ENCODE data around the gene CCKAR.

Gene CCKAR

DNA sequence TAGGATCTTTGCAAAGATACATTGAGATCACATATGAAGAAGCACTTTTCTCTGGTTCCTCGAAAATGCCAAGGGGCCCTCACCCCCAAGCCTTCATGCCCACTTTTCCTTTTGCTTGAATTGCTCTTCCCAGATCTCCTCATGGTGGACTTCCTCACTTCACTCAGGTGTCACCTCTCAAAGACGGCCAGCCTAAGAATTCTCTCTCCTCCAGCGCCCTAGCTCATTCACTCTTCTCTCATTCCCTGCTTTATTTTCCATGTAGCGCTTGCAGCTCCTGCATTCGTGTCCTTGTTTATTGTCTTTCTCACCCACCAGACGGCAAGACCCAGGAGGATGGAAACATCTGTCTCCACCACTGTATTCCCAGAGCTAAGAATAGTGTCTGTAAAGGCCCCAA lies 32.9 kb downstream of the CCKAR start:
- Histone ChIP-seq H3K9me3 (ENCODE audit: control insufficient read depth, insufficient read depth, low read depth, low read length) (peaks cover 5% of the 10 kb centered on the region; the same call in 1 of the 2 replicates), H3K4me3 (ENCODE audit: low read depth, low read length) (no peak overlapping the region), H3K36me3 (ENCODE audit: control insufficient read depth, insufficient read depth, low read length) (no peaks in the 10 kb centered on the region), H3K9ac (ENCODE audit: low read length) (no peak overlapping the region), H3K4me1 (ENCODE audit: control insufficient read depth, insufficient read depth, low read length) (peaks cover 5% of the 10 kb centered on the region; the same call in 1 of the 2 replicates), H3K27me3 (ENCODE audit: control insufficient read depth, insufficient read depth, low read length) (no peaks in the 10 kb centered on the region), H3K27ac (ENCODE audit: low read depth, low read length) (no peak overlapping the region)

DNA sequence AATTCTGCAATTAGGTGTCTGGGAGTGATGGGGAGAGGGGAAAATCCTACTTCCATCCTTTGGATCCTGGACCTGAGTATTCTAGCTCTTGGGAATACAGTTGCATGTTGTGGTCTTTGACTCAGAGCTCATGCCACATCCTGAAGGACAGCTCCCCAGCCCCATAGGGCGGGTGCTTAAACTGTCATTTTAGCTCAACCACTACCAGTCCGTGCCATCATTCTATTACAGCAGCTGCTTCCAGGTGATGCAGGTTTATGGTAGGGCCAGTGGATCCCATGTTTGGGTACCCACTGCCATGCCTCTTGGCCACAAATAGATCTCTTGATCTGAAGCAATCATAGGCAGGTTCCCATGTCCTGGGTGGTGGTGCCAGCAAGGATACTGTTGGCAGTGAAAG lies 34.7 kb downstream of the CCKAR start:
- Histone ChIP-seq H3K36me3 (ENCODE audit: control insufficient read depth, insufficient read depth, low read length) (no peaks in the 10 kb centered on the region), H3K4me1 (ENCODE audit: control insufficient read depth, insufficient read depth, low read length) (peaks cover 7% of the 10 kb centered on the region; the same call in 1 of the 2 replicates), H3K9me3 (ENCODE audit: control insufficient read depth, insufficient read depth, low read depth, low read length) (peaks cover 5% of the 10 kb centered on the region; the same call in 1 of the 2 replicates), H3K9ac (ENCODE audit: low read length) (no peak overlapping the region), H3K27me3 (ENCODE audit: control insufficient read depth, insufficient read depth, low read length) (no peaks in the 10 kb centered on the region), H3K4me3 (ENCODE audit: low read depth, low read length) (no peak overlapping the region), H3K27ac (ENCODE audit: low read depth, low read length) (no peak overlapping the region)

DNA sequence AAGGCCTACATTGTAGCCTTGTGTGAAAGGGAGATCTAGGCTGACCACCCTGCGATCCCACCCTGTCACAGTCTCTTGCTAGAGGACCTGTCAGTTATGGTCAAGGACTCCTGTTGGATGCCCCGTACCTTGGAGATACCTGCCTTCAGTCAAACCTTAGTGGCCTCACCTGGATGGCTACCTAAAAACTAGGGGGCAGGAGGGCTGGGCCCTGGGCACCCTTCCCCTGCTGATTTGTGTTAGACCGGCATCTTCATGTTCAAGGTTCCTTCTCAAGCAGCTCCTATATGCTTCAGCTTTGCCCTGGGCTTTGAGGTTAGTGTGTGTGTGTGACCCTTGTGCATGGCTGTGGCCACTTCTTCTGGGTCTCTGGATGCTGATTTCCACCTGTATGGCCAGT lies 35.3 kb downstream of the CCKAR start:
- no peaks in the 10 kb centered on the region for H3K27me3 ChIP-seq (ENCODE audit: control insufficient read depth, insufficient read depth, low read length)
- H3K27ac ChIP-seq (ENCODE audit: low read depth, low read length): no peak overlapping the region
- H3K4me1 ChIP-seq (ENCODE audit: control insufficient read depth, insufficient read depth, low read length): peaks cover 7% of the 10 kb centered on the region; the same call in 1 of the 2 replicates

DNA sequence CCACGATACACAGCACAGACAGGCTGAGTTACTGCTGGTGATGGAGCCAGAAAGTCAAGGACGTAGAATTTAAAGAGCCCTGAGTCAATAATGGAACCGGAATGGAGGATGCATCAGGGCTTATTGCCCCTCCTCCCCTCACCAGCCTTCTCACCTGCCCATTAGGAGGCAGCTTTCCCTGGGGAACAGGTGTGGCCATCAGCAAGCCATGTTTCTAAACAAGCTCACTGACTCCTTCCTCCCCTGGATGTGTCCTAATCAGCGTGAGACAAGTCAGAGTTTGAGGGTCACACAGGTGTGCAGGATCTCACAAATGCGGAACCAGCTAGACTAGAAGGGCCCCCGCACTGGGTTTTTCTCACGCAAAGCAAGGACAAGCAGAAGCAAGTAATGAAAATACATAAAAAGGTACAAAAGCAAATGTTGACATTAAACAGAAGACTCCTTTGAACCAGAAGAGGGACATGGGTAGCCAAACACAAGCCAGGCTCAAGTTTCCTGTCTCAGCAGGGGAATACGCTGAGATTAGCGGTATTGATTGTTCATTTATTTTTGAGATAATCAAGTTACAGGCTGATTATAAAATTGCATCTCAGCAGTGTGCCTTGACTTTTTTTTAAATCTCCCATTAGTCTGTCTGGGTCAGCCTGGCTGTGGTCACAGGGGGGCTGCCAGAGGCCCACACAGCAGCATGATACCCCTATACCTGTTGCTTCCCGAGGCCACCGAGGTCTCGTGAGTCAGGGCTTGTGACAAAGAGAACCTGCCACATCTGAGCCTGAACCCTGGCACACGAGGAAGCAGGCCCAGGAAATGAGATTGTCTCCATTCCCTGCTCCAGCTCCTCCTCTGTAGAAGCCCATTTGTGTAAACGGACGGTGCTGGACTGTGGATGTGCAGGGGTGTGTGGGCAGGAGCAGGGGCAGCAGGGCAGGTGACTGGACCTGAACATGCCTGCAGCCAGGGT lies 37.4 kb downstream of the CCKAR start:
- no peak overlapping the region for H3K9ac ChIP-seq (ENCODE audit: low read length)
- H3K27me3 ChIP-seq (ENCODE audit: control insufficient read depth, insufficient read depth, low read length): no peaks in the 10 kb centered on the region
- H3K4me1 ChIP-seq (ENCODE audit: control insufficient read depth, insufficient read depth, low read length): peaks cover 7% of the 10 kb centered on the region; the same call in 1 of the 2 replicates
- no peak overlapping the region for H3K27ac ChIP-seq (ENCODE audit: low read depth, low read length)
- no peaks in the 10 kb centered on the region for H3K36me3 ChIP-seq (ENCODE audit: control insufficient read depth, insufficient read depth, low read length)
- peaks cover 5% of the 10 kb centered on the region; the same call in 1 of the 2 replicates for H3K9me3 ChIP-seq (ENCODE audit: control insufficient read depth, insufficient read depth, low read depth, low read length)
- no peak overlapping the region for H3K4me3 ChIP-seq (ENCODE audit: low read depth, low read length)

More for the DNA sequence above, 35.3 kb downstream of the CCKAR start:
- peaks cover 5% of the 10 kb centered on the region; the same call in 1 of the 2 replicates for H3K9me3 ChIP-seq (ENCODE audit: control insufficient read depth, insufficient read depth, low read depth, low read length)
- H3K9ac ChIP-seq (ENCODE audit: low read length): no peak overlapping the region
- H3K4me3 ChIP-seq (ENCODE audit: low read depth, low read length): no peak overlapping the region
- H3K36me3 ChIP-seq (ENCODE audit: control insufficient read depth, insufficient read depth, low read length): no peaks in the 10 kb centered on the region

DNA sequence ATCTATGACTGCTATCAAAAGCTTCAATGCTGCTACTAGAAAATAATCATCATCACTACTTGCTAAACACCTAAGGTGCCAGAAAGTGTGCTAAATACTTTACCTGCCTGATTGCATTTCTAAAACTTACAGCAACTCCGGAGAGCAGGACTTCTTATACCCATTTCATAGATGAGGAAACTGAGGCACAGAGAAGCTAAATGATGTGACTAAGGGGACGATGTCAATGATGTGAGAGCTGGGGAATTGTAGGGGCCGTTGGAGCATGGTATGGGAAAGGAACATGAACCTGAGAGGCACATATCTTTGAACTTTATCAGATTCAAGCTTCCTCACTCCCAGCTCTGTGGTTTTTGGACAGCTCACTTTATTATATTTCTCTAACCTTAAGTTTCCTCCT lies 38.7 kb downstream of the CCKAR start:
- H3K9ac ChIP-seq (ENCODE audit: low read length): no peak overlapping the region
- no peaks in the 10 kb centered on the region for H3K27me3 ChIP-seq (ENCODE audit: control insufficient read depth, insufficient read depth, low read length)
- H3K4me3 ChIP-seq (ENCODE audit: low read depth, low read length): no peak overlapping the region
- H3K9me3 ChIP-seq (ENCODE audit: control insufficient read depth, insufficient read depth, low read depth, low read length): peaks cover 10% of the 10 kb centered on the region
- no peak overlapping the region for H3K27ac ChIP-seq (ENCODE audit: low read depth, low read length)
- H3K36me3 ChIP-seq (ENCODE audit: control insufficient read depth, insufficient read depth, low read length): no peaks in the 10 kb centered on the region
- peaks cover 7% of the 10 kb centered on the region; the same call in 1 of the 2 replicates for H3K4me1 ChIP-seq (ENCODE audit: control insufficient read depth, insufficient read depth, low read length)

DNA sequence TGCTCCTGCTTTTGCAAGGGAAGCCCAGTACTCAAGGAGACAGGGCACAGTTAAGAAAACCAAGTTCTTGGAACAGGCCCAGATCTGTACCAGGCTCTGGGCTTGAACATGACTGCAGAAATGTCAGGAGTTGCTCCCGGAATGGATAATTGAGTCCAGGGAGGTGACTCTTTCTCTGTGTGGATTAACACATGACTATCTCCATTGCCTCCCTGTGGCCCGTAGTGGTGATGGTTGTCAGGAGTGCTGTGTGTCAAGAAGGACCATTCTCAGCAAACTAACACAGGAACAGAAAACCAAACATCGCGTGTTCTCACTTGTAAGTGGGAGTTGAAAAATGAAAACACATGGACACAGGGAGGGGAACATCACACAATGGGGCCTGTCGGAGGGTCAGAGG lies 39.9 kb downstream of the CCKAR start:
- Histone ChIP-seq H3K27me3 (ENCODE audit: control insufficient read depth, insufficient read depth, low read length) (no peaks in the 10 kb centered on the region), H3K4me3 (ENCODE audit: low read depth, low read length) (no peak overlapping the region), H3K4me1 (ENCODE audit: control insufficient read depth, insufficient read depth, low read length) (peaks cover 7% of the 10 kb centered on the region; the same call in 1 of the 2 replicates), H3K36me3 (ENCODE audit: control insufficient read depth, insufficient read depth, low read length) (no peaks in the 10 kb centered on the region), H3K9ac (ENCODE audit: low read length) (no peak overlapping the region), H3K9me3 (ENCODE audit: control insufficient read depth, insufficient read depth, low read depth, low read length) (peaks cover 10% of the 10 kb centered on the region), H3K27ac (ENCODE audit: low read depth, low read length) (no peak overlapping the region)

DNA sequence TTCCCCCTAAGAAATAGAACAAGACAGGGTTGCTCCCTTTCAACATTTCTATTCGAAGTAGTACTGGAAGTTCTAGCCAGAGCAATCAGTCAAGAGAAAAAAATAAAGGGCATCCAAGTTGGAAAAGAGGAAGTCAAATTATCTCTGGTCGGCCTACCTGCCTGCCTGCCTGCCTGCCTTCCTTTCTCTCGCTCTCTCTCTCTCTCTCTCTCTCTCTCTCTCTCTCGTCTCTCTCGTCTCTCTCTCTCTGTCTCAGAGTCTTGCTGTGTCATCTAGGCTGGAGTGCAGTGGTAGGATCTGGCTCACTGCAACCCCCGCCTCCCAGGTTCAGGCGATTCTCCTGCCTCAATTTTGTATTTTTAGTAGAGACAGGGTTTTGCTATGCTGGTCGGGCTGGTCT lies 42.9 kb downstream of the CCKAR start:
- 0 out of 2 replicates have a peak, but pooled peaks cover 5% of the 10 kb centered on the region for H3K36me3 ChIP-seq (ENCODE audit: control insufficient read depth, insufficient read depth, low read length)
- H3K9ac ChIP-seq (ENCODE audit: low read length): no peak overlapping the region
- no peak overlapping the region for H3K4me3 ChIP-seq (ENCODE audit: low read depth, low read length)
- H3K27me3 ChIP-seq (ENCODE audit: control insufficient read depth, insufficient read depth, low read length): no peaks in the 10 kb centered on the region
- no peak overlapping the region for H3K27ac ChIP-seq (ENCODE audit: low read depth, low read length)
- peaks cover 1% of the 10 kb centered on the region; the same call in 1 of the 2 replicates for H3K4me1 ChIP-seq (ENCODE audit: control insufficient read depth, insufficient read depth, low read length)
- peaks cover 4% of the 10 kb centered on the region; the same call in 1 of the 2 replicates for H3K9me3 ChIP-seq (ENCODE audit: control insufficient read depth, insufficient read depth, low read depth, low read length)

DNA sequence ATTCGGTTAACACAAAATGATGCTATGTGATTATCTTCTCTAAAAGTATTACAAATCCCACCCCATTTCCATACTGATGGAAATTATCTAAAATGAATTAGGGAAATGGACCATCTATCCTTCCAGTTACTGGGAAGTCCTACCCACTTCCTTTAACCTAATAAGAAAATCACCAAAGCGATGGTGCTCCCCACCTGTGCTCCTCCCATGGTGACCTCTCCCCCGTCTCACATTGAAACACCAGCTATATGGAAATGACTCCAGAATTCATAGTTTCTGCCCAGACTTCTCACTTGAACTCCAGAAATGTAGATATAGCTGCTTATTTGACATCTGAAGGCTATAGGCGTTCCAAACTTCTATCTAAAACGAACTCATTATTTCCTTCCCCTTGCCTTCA lies 48.5 kb downstream of the CCKAR start:
- Histone ChIP-seq H3K27ac (ENCODE audit: low read depth, low read length) (no peak overlapping the region), H3K36me3 (ENCODE audit: control insufficient read depth, insufficient read depth, low read length) (peaks cover 29% of the 10 kb centered on the region), H3K4me3 (ENCODE audit: low read depth, low read length) (no peak overlapping the region), H3K27me3 (ENCODE audit: control insufficient read depth, insufficient read depth, low read length) (no peaks in the 10 kb centered on the region), H3K9me3 (ENCODE audit: control insufficient read depth, insufficient read depth, low read depth, low read length) (peaks cover under 1% of the 10 kb centered on the region; the same call in 1 of the 2 replicates), H3K4me1 (ENCODE audit: control insufficient read depth, insufficient read depth, low read length) (no peaks in the 10 kb centered on the region), H3K9ac (ENCODE audit: low read length) (no peak overlapping the region)

DNA sequence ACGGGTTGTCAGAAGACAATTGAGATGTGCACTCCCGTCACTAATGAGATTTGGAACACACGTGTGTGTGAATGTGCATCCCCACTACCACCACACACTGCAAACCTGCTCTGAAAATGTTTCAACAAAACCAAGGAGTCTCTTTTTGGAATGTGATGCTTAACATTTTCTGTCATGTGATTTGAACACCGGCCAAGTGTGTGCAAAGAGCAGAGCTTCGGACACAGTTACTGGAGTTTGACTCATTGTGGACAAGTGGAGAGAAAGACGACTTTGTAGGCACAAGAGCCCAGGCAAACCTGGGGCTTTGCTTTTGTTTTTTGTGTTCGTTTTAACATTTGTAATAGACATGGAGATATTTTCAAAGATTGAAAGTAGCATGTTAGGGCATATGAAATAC lies 49.2 kb downstream of the CCKAR start:
- Histone ChIP-seq H3K27me3 (ENCODE audit: control insufficient read depth, insufficient read depth, low read length) (no peaks in the 10 kb centered on the region), H3K36me3 (ENCODE audit: control insufficient read depth, insufficient read depth, low read length) (peaks cover 34% of the 10 kb centered on the region), H3K27ac (ENCODE audit: low read depth, low read length) (no peak overlapping the region)

DNA sequence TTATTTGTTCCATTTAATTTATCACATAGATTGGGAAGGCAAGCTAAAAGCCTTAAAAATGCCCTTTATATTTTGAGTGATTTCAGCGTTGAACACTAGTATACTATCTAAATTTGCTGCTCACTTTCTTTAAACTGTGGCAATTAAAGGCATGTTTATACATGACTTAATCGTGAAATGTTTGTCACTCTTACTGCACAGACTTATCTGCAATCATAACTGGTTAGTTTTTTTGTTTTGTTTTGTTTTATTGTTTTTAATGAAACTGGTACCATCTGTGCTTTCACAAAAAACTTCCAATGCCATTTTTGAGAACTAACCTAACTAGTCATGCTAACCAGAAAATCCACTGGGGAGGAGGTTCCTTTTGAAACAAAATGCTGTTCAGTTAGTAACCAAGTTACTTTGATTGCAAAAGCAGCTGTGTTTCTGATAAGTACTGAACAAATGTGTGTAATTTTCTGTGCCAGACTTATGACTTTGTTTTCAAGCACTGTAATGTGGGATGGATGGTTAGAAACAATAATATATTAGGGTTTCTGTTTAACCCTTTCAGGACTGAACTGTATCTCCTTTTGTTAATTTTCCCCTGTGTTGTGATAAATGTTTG lies 56.1 kb downstream of the CCKAR start:
- H3K4me1 ChIP-seq (ENCODE audit: control insufficient read depth, insufficient read depth, low read length): no peaks in the 10 kb centered on the region
- no peak overlapping the region; the same call in 1 of the 2 replicates for H3K27ac ChIP-seq (ENCODE audit: low read depth, low read length)
- H3K36me3 ChIP-seq (ENCODE audit: control insufficient read depth, insufficient read depth, low read length): peaks cover 90% of the 10 kb centered on the region
- H3K9me3 ChIP-seq (ENCODE audit: control insufficient read depth, insufficient read depth, low read depth, low read length): no peaks in the 10 kb centered on the region
- no peaks in the 10 kb centered on the region for H3K27me3 ChIP-seq (ENCODE audit: control insufficient read depth, insufficient read depth, low read length)
- no peak overlapping the region for H3K4me3 ChIP-seq (ENCODE audit: low read depth, low read length)
- H3K9ac ChIP-seq (ENCODE audit: low read length): no peak overlapping the region

More for the DNA sequence above, 49.2 kb downstream of the CCKAR start:
- H3K4me1 ChIP-seq (ENCODE audit: control insufficient read depth, insufficient read depth, low read length): no peaks in the 10 kb centered on the region
- no peak overlapping the region for H3K4me3 ChIP-seq (ENCODE audit: low read depth, low read length)
- H3K9ac ChIP-seq (ENCODE audit: low read length): no peak overlapping the region
- H3K9me3 ChIP-seq (ENCODE audit: control insufficient read depth, insufficient read depth, low read depth, low read length): no peaks in the 10 kb centered on the region; the same call in 1 of the 2 replicates

DNA sequence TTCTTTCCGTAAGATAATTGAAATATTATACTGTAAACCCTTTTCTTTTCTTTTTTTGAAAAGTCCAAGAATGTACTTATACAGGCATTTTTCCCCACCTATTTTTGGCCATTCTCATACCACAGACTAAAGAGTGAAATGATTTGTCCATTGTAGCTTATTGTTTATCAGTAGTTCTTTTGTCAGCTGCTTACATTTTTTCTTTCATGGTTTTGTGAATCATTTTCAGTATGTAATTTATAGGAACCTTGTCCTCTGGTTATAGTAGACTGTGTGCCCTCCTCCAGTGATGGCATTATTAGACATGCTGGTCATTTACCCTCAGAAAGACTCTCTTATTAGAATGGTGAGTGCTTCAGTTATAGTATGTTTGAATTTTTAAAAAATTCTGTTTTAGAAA lies 56.7 kb downstream of the CCKAR start:
- no peaks in the 10 kb centered on the region for H3K27me3 ChIP-seq (ENCODE audit: control insufficient read depth, insufficient read depth, low read length)
- no peak overlapping the region for H3K4me3 ChIP-seq (ENCODE audit: low read depth, low read length)
- no peaks in the 10 kb centered on the region for H3K4me1 ChIP-seq (ENCODE audit: control insufficient read depth, insufficient read depth, low read length)
- no peak overlapping the region for H3K27ac ChIP-seq (ENCODE audit: low read depth, low read length)
- H3K36me3 ChIP-seq (ENCODE audit: control insufficient read depth, insufficient read depth, low read length): peaks cover 91% of the 10 kb centered on the region
- H3K9me3 ChIP-seq (ENCODE audit: control insufficient read depth, insufficient read depth, low read depth, low read length): no peaks in the 10 kb centered on the region
- H3K9ac ChIP-seq (ENCODE audit: low read length): no peak overlapping the region

Data from HUES6 (cell line).